ENCODE data around the gene PRKAG1.

- no peak for TF ChIP-seq CTCF (conservative IDR thresholded peaks at IDR 0.05; ENCODE audit: low read length)
- no peak for TF ChIP-seq EZH2phosphoT487 (IDR thresholded peaks at IDR 0.05; ENCODE audit: borderline replicate concordance)
Observed at GRCh38 chr12:49026101-49026500, 7.5 kb upstream of the PRKAG1 start.

Measured in Loucy (cell line).